GM06990 (cell line): Measurements from ENCODE around the gene SBNO2.

Source experiments
- DNase-seq: peaks from one replicate; pipeline ENCODE4 v3.0.0-alpha.2; 2011; ENCODE audit not compliant: insufficient read length; ENCODE audit errors: extremely low read depth
- H3K27me3 ChIP-seq: replicated peaks from 2 replicates; pipeline ENCODE4 v1.6.0; 2011; ENCODE audit warnings: low read length; ENCODE audit not compliant: control insufficient read depth, insufficient read depth
- H3K36me3 ChIP-seq: 2 replicates; pipeline ENCODE4 v1.5.1; 2011; ENCODE audit warnings: low read length; ENCODE audit not compliant: control insufficient read depth, insufficient read depth
- H3K4me3 ChIP-seq: replicated peaks from 2 replicates; pipeline ENCODE4 v1.5.1; 2011; ENCODE audit warnings: low read depth, mild to moderate bottlenecking, control low read depth, low read length
- CTCF ChIP-seq: IDR thresholded peaks from 2 replicates; pipeline ENCODE4 v1.5.1; 2011; ENCODE audit warnings: low read length, control low read depth, mild to moderate bottlenecking, inconsistent platforms; ENCODE audit not compliant: insufficient read depth, poor library complexity, severe bottlenecking

Gene SBNO2

GRCh38 chr19:1156305-1156801 lies 17.7 kb downstream of the SBNO2 start:
- H3K27me3 ChIP-seq: no peaks in the 10 kb centered on the region
- no peak overlapping the region for H3K4me3 ChIP-seq
- no peak for TF ChIP-seq CTCF
- no peak for DNase-seq
- peaks cover 5% of the 10 kb centered on the region for H3K36me3 ChIP-seq

GRCh38 chr19:1155352-1156304 lies 18.4 kb downstream of the SBNO2 start:
- H3K36me3 ChIP-seq: peaks cover 5% of the 10 kb centered on the region
- no peak overlapping the region for H3K4me3 ChIP-seq
- no peak for TF ChIP-seq CTCF
- H3K27me3 ChIP-seq: no peaks in the 10 kb centered on the region
- no peak for DNase-seq

- peaks cover 5% of the 10 kb centered on the region for H3K36me3 ChIP-seq
- no peak for TF ChIP-seq CTCF
- H3K27me3 ChIP-seq: no peaks in the 10 kb centered on the region
- no peak overlapping the region for H3K4me3 ChIP-seq
- no peak for DNase-seq
These were observed 19.2 kb downstream of the SBNO2 start for GRCh38 chr19:1154731-1155351.

- Histone ChIP-seq H3K27me3 (no peaks in the 10 kb centered on the region), H3K4me3 (no peak overlapping the region), H3K36me3 (peaks cover 6% of the 10 kb centered on the region)
- no peak for DNase-seq
- no peak for TF ChIP-seq CTCF
These were observed 20.0 kb downstream of the SBNO2 start for GRCh38 chr19:1153891-1154730.

GRCh38 chr19:1151917-1152587 lies 22.0 kb downstream of the SBNO2 start:
- H3K36me3 ChIP-seq: peaks cover 6% of the 10 kb centered on the region
- DNase-seq: no peak
- no peak overlapping the region for H3K4me3 ChIP-seq
- H3K27me3 ChIP-seq: no peaks in the 10 kb centered on the region
- TF ChIP-seq CTCF: no peak
